Measurements from ENCODE around the gene CYTH2. TPM values are rescaled to one million over a fixed set of nuclear protein-coding genes. Genes with fewer than 3 reads are reported as not detected.

Gene CYTH2
- total and polyA plus RNA-seq, 2 experiments from 2014 or later: 41.1 to 60.4 TPM

- no peaks in the 10 kb centered on the region; the same call in 1 of the 3 replicates for H3K36me3 Mint-ChIP-seq (ENCODE audit: low read depth)
- ATAC-seq (no peak), DNase-seq (ENCODE audit: low spot score) (no peak)
- H3K27me3 Mint-ChIP-seq (ENCODE audit: insufficient read depth, low read depth, poor library complexity): peaks cover 15% of the 10 kb centered on the region
- Histone ChIP-seq H4K20me1 (replicated peaks; ENCODE audit: insufficient read depth) (no peaks in the 10 kb centered on the region; the same call in 1 of the 2 replicates), H3K9me2 (ENCODE audit: insufficient read depth) (no peaks in the 10 kb centered on the region), H3K4me2 (no peak overlapping the region), H3K79me2 (replicated peaks; ENCODE audit: insufficient read depth) (no peaks in the 10 kb centered on the region), H3K36me3 (ENCODE audit: insufficient read depth) (no peaks in the 10 kb centered on the region), H2AFZ (no peak overlapping the region), H3K4me3 (no peak overlapping the region), H3F3A (replicated peaks; ENCODE audit: low read depth) (peaks cover 18% of the 10 kb centered on the region), H3K27me3 (ENCODE audit: insufficient read depth) (0 out of 2 replicates have a peak, but pooled peaks cover 2% of the 10 kb centered on the region), H3K27ac (ENCODE audit: low read depth) (no peak overlapping the region), H3K4me1 (ENCODE audit: insufficient read depth) (peaks cover 13% of the 10 kb centered on the region; the same call in 1 of the 2 replicates)
- H3K27ac Mint-ChIP-seq: no peak overlapping the region
- TF ChIP-seq EZH2phosphoT487 (IDR thresholded peaks at IDR 0.05; ENCODE audit: unreplicated experiment) (no peak), CREB1 (CRISPR knock-in tag; IDR thresholded peaks at IDR 0.05; ENCODE audit: low read depth) (no peak), CTCF (conservative IDR thresholded peaks at IDR 0.05; ENCODE audit: low read depth in 2 of 2) (0 out of 4 replicates have a peak, but pooled peaks of 1 of the 2 experiments have one; percentile 7), REST (IDR thresholded peaks at IDR 0.05; ENCODE audit: unreplicated experiment) (no peak), EZH2 (IDR thresholded peaks at IDR 0.05; ENCODE audit: low read depth, unreplicated experiment) (no peak)
- H3K9me3 Mint-ChIP-seq: no peaks in the 10 kb centered on the region; the same call in 2 of the 3 replicates
- no peak overlapping the region for H3K4me3 Mint-ChIP-seq
- peaks cover 20% of the 10 kb centered on the region for H3K4me1 Mint-ChIP-seq
Measured at GRCh38 chr19:48498595-48499311, 29.6 kb downstream of the CYTH2 start.

GRCh38 chr19:48499316-48500090, 30.3 kb downstream of the CYTH2 start:
- TF ChIP-seq JUNB (IDR thresholded peaks at IDR 0.05; ENCODE audit: unreplicated experiment): no peak
- no peak for TF ChIP-seq ETS1 (IDR thresholded peaks at IDR 0.05)
- TF ChIP-seq POLR2AphosphoS5 (IDR thresholded peaks at IDR 0.05; ENCODE audit: low read depth): no peak
- no peak for TF ChIP-seq EZH2phosphoT487 (IDR thresholded peaks at IDR 0.05; ENCODE audit: unreplicated experiment)
- TF ChIP-seq ZNF114 (CRISPR knock-in tag; IDR thresholded peaks at IDR 0.05): no peak
- TF ChIP-seq EZH2 (IDR thresholded peaks at IDR 0.05; ENCODE audit: low read depth, unreplicated experiment): no peak
- no peak for TF ChIP-seq ZNF331 (CRISPR knock-in tag; IDR thresholded peaks at IDR 0.05; ENCODE audit: low read depth)
- Histone ChIP-seq H3K4me3 (no peak overlapping the region), H2AFZ (no peak overlapping the region), H3K27me3 (ENCODE audit: insufficient read depth) (0 out of 2 replicates have a peak, but pooled peaks cover 2% of the 10 kb centered on the region), H3K27ac (ENCODE audit: low read depth) (no peak overlapping the region), H3K4me1 (ENCODE audit: insufficient read depth) (peaks cover 10% of the 10 kb centered on the region; the same call in 1 of the 2 replicates), H4K20me1 (replicated peaks; ENCODE audit: insufficient read depth) (no peaks in the 10 kb centered on the region; the same call in 1 of the 2 replicates), H3K9me2 (ENCODE audit: insufficient read depth) (no peaks in the 10 kb centered on the region), H3F3A (replicated peaks; ENCODE audit: low read depth) (peaks cover 16% of the 10 kb centered on the region), H3K36me3 (ENCODE audit: insufficient read depth) (no peaks in the 10 kb centered on the region), H3K4me2 (no peak overlapping the region), H3K79me2 (replicated peaks; ENCODE audit: insufficient read depth) (no peaks in the 10 kb centered on the region)
- H3K27me3 Mint-ChIP-seq (ENCODE audit: insufficient read depth, low read depth, poor library complexity): peaks cover 19% of the 10 kb centered on the region
- H3K4me1 Mint-ChIP-seq: peaks cover 19% of the 10 kb centered on the region
- no peaks in the 10 kb centered on the region; the same call in 2 of the 3 replicates for H3K9me3 Mint-ChIP-seq
- no peak for ATAC-seq
- DNase-seq (ENCODE audit: low spot score): no peak
- H3K36me3 Mint-ChIP-seq (ENCODE audit: low read depth): no peaks in the 10 kb centered on the region; the same call in 1 of the 3 replicates
- no peak overlapping the region for H3K27ac Mint-ChIP-seq
- H3K4me3 Mint-ChIP-seq: peak overlapping the region; percentile 70; the same call in 2 of the 3 replicates

Data from GM23338 (cell line).